Parathyroid adenoma (tissue), 2 donors: ENCODE data around the gene HNRNPCL1.
"Not testable (repeated sequence)": the region's sequence is repeated elsewhere in the genome, so short reads cannot be mapped to it uniquely, and the experiment has no call there.

Source experiments
- H2AFZ ChIP-seq: fragments of 300-600 bp; sonication (generic); one replicate; pipeline ENCODE4 v1.7.0; 2017; ENCODE audit warnings: antibody characterized with exemption, mild to moderate bottlenecking
- H3K27ac ChIP-seq: fragments of 300-600 bp; sonication (generic); one replicate; pipeline ENCODE4 v1.7.0; 2017
- H3K27me3 ChIP-seq: fragments of 300-600 bp; sonication (generic); one replicate; pipeline ENCODE4 v1.7.0; 2017; ENCODE audit warnings: low read length; ENCODE audit not compliant: control insufficient read depth, insufficient read depth
- H3K36me3 ChIP-seq: fragments of 300-600 bp; sonication (generic); one replicate; pipeline ENCODE4 v1.7.0; 2017; ENCODE audit warnings: low read length; ENCODE audit not compliant: control insufficient read depth, insufficient read depth
- H3K4me1 ChIP-seq: fragments of 300-600 bp; sonication (generic); one replicate; pipeline ENCODE4 v1.7.0; 2017; ENCODE audit warnings: control low read depth
- H3K4me2 ChIP-seq: fragments of 300-600 bp; sonication (generic); one replicate; pipeline ENCODE4 v1.7.0; 2017; ENCODE audit warnings: low read length
- H3K4me3 ChIP-seq: fragments of 300-600 bp; sonication (generic); one replicate; pipeline ENCODE4 v1.7.0; 2017; ENCODE audit warnings: low read depth, low read length
- H3K79me2 ChIP-seq: fragments of 300-600 bp; sonication (generic); one replicate; pipeline ENCODE4 v1.7.0; 2017; ENCODE audit warnings: control low read depth
- H3K9ac ChIP-seq: fragments of 300-600 bp; sonication (generic); one replicate; pipeline ENCODE4 v1.7.0; 2017; ENCODE audit warnings: mild to moderate bottlenecking
- H3K9me3 ChIP-seq: fragments of 300-600 bp; sonication (generic); one replicate; pipeline ENCODE4 v1.7.0; 2017; ENCODE audit warnings: low read length; ENCODE audit not compliant: control insufficient read depth
- TF ChIP-seq, protein P1 (sequence below): fragments of 300-600 bp; sonication (generic); IDR thresholded peaks from one replicate; pipeline ENCODE4 v1.7.0; 2017; ENCODE audit warnings: antibody characterized with exemption, mild to moderate bottlenecking
- donor health status: primary hyperparathyroidism.

HNRNPCL1 gene

DNA sequence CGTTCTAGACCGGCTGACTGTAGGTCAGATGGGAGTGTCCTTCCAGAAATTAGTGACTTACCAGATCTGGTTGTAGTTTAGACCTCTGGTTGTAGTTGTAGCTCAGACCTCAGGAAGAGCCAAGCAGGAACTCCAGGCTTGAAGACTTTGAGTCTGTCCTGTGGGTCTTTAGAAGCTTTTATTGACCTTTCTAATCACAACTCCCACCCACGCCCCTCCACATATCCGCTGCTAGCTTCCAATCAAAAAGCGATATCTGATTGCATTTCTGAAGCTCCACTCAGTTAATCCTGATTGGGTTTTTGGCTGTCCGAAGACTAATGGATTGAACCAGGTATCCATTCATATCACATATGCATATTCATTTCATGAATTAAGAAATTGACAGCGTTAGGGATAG, at the start of gene HNRNPCL1:
TSS of gene HNRNPCL1 (minus strand) at position 101 of the 400 bp plus-strand sequence. CDS start 431 bp downstream, outside the sequence.
- H3K36me3 ChIP-seq, H2AFZ ChIP-seq, H3K4me1 ChIP-seq, H3K9me3 ChIP-seq, H3K4me3 ChIP-seq, H3K4me2 ChIP-seq, H3K9ac ChIP-seq, H3K27ac ChIP-seq, H3K79me2 ChIP-seq, H3K27me3 ChIP-seq: not testable (repeated sequence)

DNA sequence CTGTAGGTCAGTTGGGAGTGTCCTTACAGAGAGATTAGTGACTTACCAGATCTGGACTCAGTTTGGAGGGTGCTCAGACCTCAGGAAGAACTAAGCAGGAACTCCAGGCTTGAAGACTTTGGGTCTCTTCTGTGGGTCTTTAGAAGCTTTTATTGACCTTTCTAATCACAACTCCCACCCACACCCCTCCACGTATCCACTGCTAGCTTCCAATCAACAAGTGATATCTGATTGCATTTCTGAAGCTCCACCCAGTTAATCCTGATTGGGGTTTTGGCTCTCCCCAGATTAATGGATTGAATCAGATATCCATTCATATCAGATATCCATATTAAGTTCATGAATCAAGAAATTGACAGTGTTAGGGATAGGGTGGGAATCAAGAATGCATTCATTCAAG, 49.6 kb upstream of the HNRNPCL1 start, which contains the start of gene PRAMEF10:
TSS of gene PRAMEF10 (minus strand) at position 101 of the 400 bp plus-strand sequence. CDS start 2,423 bp downstream, outside the sequence.
- H3K27ac ChIP-seq, H3K4me1 ChIP-seq, H3K4me2 ChIP-seq, H3K4me3 ChIP-seq, H3K9me3 ChIP-seq, H3K79me2 ChIP-seq, H3K9ac ChIP-seq, H3K27me3 ChIP-seq, H2AFZ ChIP-seq, H3K36me3 ChIP-seq: not testable (repeated sequence)

DNA sequence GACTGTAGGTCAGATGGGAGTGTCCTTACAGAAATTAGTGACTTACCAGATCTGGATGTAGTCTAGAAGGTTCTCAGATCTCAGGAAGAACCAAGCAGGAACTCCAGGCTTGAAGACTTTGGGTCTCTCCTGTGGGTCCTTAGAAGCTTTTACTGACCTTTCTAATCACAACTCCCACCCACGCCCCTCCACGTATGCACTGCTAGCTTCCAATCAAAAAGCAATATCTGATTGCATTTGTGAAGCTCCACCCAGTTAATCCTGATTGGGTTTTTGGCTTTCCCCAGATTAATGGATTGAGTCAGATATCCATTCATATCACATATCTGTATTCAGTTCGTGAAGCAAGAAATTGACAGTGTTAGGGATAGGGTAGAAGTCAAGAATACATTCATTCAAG, 37.6 kb upstream of the HNRNPCL1 start, which contains the start of gene PRAMEF4:
TSS of gene PRAMEF4 (minus strand) at position 101 of the 400 bp plus-strand sequence. CDS start 2,807 bp downstream, outside the sequence.
- not testable (repeated sequence) for H3K36me3 ChIP-seq

DNA sequence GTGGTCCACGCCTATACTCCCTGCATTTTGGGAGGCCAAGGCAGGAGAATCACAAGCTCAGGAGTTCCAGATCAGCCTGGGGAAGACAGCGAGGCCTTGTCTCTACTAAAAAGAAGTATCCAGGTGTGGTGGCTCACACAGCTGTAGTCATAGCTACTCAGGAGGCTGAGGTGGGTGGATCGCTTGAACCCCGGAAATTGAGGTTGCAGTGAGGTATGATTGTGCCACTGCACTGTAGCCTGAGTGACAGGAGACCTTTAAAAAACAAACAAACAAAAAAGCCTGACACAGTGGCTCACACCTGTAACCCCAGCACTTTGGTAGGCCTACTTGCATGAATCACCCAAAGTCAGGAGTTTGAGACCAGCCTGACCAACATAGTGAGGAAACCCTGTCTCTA, 29.9 kb upstream of the HNRNPCL1 start:
- not testable (repeated sequence) for H3K27ac ChIP-seq, H3K4me3 ChIP-seq, H3K4me1 ChIP-seq

More for the DNA sequence above, 37.6 kb upstream of the HNRNPCL1 start, which contains the start of gene PRAMEF4:
- not testable (repeated sequence) for H3K27me3 ChIP-seq, H3K4me3 ChIP-seq, H3K27ac ChIP-seq, H3K4me1 ChIP-seq, H3K4me2 ChIP-seq, H3K79me2 ChIP-seq, H3K9me3 ChIP-seq, H3K9ac ChIP-seq, H2AFZ ChIP-seq

DNA sequence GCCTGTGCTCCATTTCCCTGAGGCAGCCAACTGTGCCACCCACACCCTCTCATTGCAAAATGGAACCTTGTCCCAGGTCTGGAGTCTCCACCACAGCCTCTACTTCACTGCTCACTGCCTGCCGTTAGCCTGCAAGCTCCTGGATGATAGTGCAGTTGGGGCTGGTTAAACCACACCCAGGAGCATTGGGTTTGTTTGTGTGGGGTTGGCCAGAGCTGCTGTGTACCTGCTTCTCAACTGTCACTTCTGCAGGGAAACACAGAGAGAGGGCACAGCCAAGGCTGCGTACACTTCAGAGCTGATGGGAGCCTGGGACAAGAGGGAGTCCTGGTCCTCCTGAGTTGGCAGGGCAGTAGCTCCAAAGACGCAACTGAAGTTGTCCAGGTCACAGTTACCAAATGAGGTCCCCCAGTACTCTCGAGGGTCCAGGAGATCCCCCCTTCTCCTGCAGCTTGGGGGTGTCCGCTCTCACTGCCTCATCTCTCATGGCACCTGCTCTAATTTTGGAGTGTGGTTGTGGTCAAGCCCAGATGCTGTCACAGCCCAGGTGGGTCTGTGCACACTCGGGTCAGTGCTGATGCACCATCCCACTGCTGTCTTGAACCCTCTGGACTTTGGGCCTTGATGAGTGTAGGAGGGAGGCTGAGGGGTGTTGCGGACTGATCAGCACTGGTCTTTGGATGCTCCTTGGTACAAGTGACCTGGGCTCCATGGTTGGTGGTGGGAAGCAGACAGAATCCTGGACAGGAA, 14.8 kb upstream of the HNRNPCL1 start:
- not testable (repeated sequence) for H3K27me3 ChIP-seq, H3K36me3 ChIP-seq, H3K4me3 ChIP-seq, H3K79me2 ChIP-seq, H3K9ac ChIP-seq, H2AFZ ChIP-seq, H3K27ac ChIP-seq, H3K4me1 ChIP-seq, H3K4me2 ChIP-seq, H3K9me3 ChIP-seq

More for the DNA sequence above, 29.9 kb upstream of the HNRNPCL1 start:
- not testable (repeated sequence) for H2AFZ ChIP-seq, H3K4me2 ChIP-seq, H3K27me3 ChIP-seq, H3K36me3 ChIP-seq, H3K9ac ChIP-seq, H3K79me2 ChIP-seq, H3K9me3 ChIP-seq

DNA sequence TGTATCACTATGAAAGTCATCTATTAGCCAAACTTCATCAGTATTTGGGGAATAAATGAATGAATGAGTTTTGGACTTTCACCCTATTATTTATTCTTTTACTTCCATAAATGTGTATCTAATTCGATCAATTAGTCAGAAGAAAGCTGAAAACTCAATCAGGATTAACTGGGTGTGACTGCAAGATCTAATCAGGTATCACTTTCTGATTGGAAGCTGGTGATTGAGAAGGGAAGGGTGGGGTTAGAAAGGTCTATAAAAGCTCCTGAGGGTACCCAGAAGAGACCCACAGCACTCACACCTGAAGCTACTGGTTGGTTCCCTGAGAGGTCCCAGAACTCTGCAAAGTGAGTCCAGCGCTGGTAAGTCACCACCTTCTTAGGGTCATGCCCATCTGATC, 8.3 kb upstream of the HNRNPCL1 start, which contains the start of gene PRAMEF2:
TSS of gene PRAMEF2 (plus strand) at position 301 of the 400 bp plus-strand sequence. CDS start 1,924 bp downstream, outside the sequence.
- H3K9ac ChIP-seq, H3K4me1 ChIP-seq, H2AFZ ChIP-seq, H3K27me3 ChIP-seq, H3K4me3 ChIP-seq, H3K4me2 ChIP-seq, H3K79me2 ChIP-seq, H3K27ac ChIP-seq, H3K36me3 ChIP-seq, H3K9me3 ChIP-seq: not testable (repeated sequence)

DNA sequence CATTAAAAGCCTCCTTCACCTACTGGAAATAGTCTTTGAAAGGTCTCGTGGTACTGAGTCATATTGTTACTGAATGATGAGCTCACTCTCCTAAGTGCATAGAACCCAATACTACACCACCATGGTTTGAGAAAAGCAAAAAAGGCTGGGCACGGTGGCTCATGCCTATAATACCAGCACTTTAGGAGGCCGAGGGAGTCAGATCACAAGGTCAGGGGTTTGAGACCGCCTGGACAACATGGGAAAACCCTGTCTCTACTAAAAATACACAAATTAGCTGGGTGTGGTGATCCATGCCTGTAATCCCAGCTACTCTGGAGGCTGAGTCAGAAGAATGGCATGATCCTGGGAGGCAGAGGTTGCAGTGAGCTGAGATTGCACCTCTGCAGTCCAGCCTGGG, 3.3 kb upstream of the HNRNPCL1 start:
- no peak overlapping the region for H2AFZ ChIP-seq
- no peak overlapping the region for H3K4me2 ChIP-seq
- no peaks in the 10 kb centered on the region for H3K79me2 ChIP-seq
- H3K9me3 ChIP-seq, result no peaks in the 10 kb centered on the region
- H3K4me3 ChIP-seq, result no peak overlapping the region
- no peaks in the 10 kb centered on the region for H3K27me3 ChIP-seq
- H3K9ac ChIP-seq, result no peak overlapping the region
- TF ChIP-seq, protein P1, sequence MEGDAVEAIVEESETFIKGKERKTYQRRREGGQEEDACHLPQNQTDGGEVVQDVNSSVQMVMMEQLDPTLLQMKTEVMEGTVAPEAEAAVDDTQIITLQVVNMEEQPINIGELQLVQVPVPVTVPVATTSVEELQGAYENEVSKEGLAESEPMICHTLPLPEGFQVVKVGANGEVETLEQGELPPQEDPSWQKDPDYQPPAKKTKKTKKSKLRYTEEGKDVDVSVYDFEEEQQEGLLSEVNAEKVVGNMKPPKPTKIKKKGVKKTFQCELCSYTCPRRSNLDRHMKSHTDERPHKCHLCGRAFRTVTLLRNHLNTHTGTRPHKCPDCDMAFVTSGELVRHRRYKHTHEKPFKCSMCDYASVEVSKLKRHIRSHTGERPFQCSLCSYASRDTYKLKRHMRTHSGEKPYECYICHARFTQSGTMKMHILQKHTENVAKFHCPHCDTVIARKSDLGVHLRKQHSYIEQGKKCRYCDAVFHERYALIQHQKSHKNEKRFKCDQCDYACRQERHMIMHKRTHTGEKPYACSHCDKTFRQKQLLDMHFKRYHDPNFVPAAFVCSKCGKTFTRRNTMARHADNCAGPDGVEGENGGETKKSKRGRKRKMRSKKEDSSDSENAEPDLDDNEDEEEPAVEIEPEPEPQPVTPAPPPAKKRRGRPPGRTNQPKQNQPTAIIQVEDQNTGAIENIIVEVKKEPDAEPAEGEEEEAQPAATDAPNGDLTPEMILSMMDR, result no peak
- no peaks in the 10 kb centered on the region for H3K36me3 ChIP-seq
- H3K27ac ChIP-seq, result no peak overlapping the region
- no peaks in the 10 kb centered on the region for H3K4me1 ChIP-seq

DNA sequence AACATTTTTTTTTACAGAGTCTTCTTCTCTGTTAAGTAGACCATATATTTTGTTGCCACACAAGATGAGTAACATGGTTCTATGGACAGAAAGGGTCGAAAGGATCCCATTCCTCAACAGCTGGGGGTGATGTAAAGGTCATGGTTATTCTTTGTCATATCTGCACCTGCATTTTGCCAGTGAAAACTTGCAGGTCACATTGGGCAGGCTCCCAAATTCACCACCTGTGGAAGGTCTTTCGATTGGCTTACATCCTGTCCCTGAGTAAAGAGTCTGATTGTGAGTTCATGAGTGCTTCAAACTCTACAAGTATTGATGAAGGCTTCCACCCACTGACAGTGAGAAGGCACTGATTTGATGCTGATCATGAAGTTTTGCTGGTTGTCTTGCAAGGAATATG, 15.3 kb downstream of the HNRNPCL1 start:
- H3K27me3 ChIP-seq, H3K27ac ChIP-seq, H3K79me2 ChIP-seq, H3K4me1 ChIP-seq, H3K4me3 ChIP-seq, H2AFZ ChIP-seq, H3K9ac ChIP-seq, H3K9me3 ChIP-seq, H3K36me3 ChIP-seq, H3K4me2 ChIP-seq: not testable (repeated sequence)

DNA sequence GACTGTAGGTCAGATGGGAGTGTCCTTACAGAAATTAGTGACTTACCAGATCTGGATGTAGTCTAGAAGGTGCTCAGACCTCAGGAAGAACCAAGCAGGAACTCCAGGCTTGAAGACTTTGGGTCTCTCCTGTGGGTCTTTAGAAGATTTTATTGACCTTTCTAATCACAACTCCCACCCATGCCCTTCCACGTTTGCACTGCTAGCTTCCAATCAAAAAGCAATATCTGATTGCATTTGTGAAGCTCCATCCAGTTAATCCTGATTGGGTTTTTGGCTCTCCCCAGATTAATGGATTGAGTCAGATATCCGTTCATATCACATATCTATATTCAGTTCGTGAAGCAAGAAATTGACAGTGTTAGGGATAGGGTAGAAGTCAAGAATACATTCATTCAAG, 17.2 kb downstream of the HNRNPCL1 start, which contains the start of gene PRAMEF11:
TSS of gene PRAMEF11 (minus strand) at position 101 of the 400 bp plus-strand sequence. CDS start 2,621 bp downstream, outside the sequence.
- H3K4me1 ChIP-seq, H3K27ac ChIP-seq, H3K9ac ChIP-seq, H3K27me3 ChIP-seq, H3K4me3 ChIP-seq, H3K9me3 ChIP-seq, H3K79me2 ChIP-seq, H3K4me2 ChIP-seq, H2AFZ ChIP-seq, H3K36me3 ChIP-seq: not testable (repeated sequence)

DNA sequence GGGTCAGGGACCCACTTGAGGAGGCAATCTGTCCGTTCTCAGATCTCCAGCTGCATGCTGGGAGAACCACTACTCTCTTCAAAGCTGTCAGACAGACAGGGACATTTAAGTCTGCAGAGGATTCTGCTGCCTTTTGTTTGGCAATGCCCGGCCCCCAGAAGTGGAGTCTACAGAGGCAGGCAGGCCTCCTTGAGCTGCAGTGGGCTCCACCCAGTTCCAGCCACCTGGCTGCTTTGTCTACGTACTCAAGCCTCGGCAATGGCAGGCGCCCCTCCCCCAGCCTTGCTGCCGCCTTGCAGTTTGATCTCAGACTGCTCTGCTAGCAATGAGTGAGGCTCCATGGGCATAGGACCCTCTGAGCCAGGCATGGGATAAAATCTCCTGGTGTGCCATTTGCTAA, 29.5 kb downstream of the HNRNPCL1 start:
- not testable (repeated sequence) for H3K9ac ChIP-seq, H3K79me2 ChIP-seq, H3K4me2 ChIP-seq, H3K36me3 ChIP-seq, H2AFZ ChIP-seq, H3K9me3 ChIP-seq, H3K27me3 ChIP-seq, H3K4me1 ChIP-seq, H3K4me3 ChIP-seq, H3K27ac ChIP-seq
